ENCODE results near the gene HYCC1. TPM values are rescaled to one million over a fixed set of nuclear protein-coding genes. Genes with fewer than 3 reads are reported as not detected.

HYCC1 gene
- total RNA-seq, 4 donors from 2014 or later: 3.7 to 19.8 (median 8.5) TPM

DNA sequence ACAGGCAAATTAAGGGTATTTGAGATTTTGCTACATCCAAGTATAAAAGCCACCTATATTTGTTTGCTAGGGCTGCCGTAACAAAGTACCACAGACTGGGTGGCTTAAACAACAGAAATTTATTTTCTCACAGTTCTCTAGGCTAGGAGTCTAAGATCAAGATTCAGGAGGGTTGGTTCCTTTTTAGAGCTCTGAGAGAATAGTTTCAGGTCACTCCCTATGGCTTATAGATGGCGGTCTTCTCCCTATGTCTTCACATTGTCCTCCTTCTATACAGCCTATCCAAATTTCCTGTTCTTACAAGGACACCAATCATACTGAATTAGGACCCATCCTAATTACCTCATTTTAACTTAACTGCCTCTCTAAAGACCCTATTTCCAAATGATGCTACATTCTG, 11.2 kb downstream of the HYCC1 start:
- in situ Hi-C loops (cut with MboI; ENCODE audit: low pct_ligation_motif_present in 1 of 4, low pct_unique_long_range_greater_than_20kb in 1 of 4, low sequenced_read_pairs in 3 of 4): loop anchor here in 1 of 4 donors (25.0 kb wide), 1 partner anchor 165 kb away; no protein-coding TSS in a partner anchor
- Histone ChIP-seq H3K9me3 (no peaks in the 10 kb centered on the region), H3K36me3 (no peaks in the 10 kb centered on the region), H3K27me3 (no peaks in the 10 kb centered on the region), H3K4me1 (peaks cover 0 to 3% (median 0%) of the 10 kb centered on the region in 4 donors), H3K27ac (no peak overlapping the region), H3K4me3 (no peak overlapping the region)
- no peak for DNase-seq
- 86 to 93% methylated on average over 2 of the region's 2 CpGs for WGBS, 2 donors (ENCODE audit: low coverage in 1 of 2)
- intact Hi-C loops (cut with DNase I; ENCODE audit: low total_unique reads): no loop called here
- TF ChIP-seq POLR2AphosphoS5 (IDR thresholded peaks at IDR 0.05) (no peak), EP300 (IDR thresholded peaks at IDR 0.05; ENCODE audit: low read depth) (no peak), POLR2A (IDR thresholded peaks at IDR 0.05) (no peak)
- TF ChIP-seq, protein P1, sequence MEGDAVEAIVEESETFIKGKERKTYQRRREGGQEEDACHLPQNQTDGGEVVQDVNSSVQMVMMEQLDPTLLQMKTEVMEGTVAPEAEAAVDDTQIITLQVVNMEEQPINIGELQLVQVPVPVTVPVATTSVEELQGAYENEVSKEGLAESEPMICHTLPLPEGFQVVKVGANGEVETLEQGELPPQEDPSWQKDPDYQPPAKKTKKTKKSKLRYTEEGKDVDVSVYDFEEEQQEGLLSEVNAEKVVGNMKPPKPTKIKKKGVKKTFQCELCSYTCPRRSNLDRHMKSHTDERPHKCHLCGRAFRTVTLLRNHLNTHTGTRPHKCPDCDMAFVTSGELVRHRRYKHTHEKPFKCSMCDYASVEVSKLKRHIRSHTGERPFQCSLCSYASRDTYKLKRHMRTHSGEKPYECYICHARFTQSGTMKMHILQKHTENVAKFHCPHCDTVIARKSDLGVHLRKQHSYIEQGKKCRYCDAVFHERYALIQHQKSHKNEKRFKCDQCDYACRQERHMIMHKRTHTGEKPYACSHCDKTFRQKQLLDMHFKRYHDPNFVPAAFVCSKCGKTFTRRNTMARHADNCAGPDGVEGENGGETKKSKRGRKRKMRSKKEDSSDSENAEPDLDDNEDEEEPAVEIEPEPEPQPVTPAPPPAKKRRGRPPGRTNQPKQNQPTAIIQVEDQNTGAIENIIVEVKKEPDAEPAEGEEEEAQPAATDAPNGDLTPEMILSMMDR (IDR thresholded peaks at IDR 0.05): no peak

DNA sequence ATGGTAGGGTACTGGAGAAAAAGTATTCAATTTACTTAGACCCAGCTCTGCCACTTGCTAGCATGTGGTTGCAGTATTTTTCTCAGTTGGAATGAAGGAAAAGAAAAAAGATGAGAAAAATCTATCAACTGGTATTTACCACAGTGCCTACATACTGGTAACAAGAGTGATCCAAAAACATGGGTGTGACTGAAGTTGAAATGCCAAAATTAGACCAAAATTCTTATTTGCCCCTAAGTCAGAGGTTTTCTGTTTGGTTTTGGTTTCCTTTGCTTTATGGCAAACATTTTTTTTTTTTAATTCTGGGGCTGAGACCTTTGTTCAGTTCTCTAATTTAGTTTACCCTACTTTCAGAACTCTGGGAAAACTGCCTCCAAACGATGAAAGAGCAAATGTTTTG, 12.3 kb downstream of the HYCC1 start:
- TF ChIP-seq POLR2AphosphoS5 (IDR thresholded peaks at IDR 0.05): no peak
- no peak for TF ChIP-seq EP300 (IDR thresholded peaks at IDR 0.05; ENCODE audit: low read depth)
- no peak for TF ChIP-seq POLR2A (IDR thresholded peaks at IDR 0.05)
- TF ChIP-seq, protein P1 (IDR thresholded peaks at IDR 0.05): no peak
- Histone ChIP-seq H3K4me3 (no peak overlapping the region), H3K4me1 (peaks cover 0 to 3% (median 0%) of the 10 kb centered on the region in 4 donors), H3K27me3 (no peaks in the 10 kb centered on the region), H3K9me3 (no peaks in the 10 kb centered on the region), H3K36me3 (no peaks in the 10 kb centered on the region), H3K27ac (no peak overlapping the region)
- no peak for DNase-seq
- 56 to 73% methylated on average over 1 of the region's 1 CpG for WGBS, 2 donors (ENCODE audit: low coverage in 1 of 2)
- in situ Hi-C loops (cut with MboI; ENCODE audit: low pct_ligation_motif_present in 1 of 4, low pct_unique_long_range_greater_than_20kb in 1 of 4, low sequenced_read_pairs in 3 of 4): loop anchor here in 1 of 4 donors (25.0 kb wide), 1 partner anchor 164 kb away; no protein-coding TSS in a partner anchor
- intact Hi-C loops (cut with DNase I; ENCODE audit: low total_unique reads): no loop called here

DNA sequence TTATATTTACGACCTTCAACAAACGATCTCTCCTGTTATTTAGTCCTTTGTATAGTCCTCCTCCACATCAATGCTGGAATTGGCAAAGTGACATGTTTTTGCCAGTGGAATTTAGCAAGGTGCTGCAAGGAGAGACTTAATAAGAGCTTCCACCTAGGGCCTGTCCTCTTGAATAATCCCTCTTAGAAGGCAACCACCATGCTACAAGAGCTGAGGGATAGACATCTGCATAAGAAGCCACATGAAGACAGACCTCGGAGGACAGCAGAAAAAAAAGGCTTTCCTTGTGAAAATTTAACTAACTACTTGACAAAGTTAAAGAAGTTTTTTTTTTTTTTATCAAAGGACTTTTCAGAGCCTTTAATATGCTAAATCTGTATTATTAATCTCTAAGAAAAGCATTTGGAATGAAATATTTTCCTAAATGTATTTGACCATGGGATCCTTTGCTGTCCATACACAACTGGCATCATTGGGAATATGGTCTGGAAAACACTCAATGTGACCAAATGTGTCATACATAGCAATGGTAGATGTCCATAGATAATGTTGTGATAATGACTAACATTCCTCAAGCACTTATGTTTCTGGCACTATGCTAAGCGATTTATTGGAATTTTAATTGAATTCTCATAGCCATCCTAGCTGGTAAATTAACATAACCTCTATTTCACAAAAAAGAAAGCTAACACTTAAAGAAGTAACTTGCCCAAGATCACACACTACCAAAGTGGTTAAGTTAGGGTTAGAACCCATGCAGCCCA, 13.2 kb downstream of the HYCC1 start:
- WGBS, 2 donors (ENCODE audit: low coverage in 1 of 2): 80 to 86% methylated on average over 4 of the region's 4 CpGs
- in situ Hi-C loops (cut with MboI; ENCODE audit: low pct_ligation_motif_present in 1 of 4, low pct_unique_long_range_greater_than_20kb in 1 of 4, low sequenced_read_pairs in 3 of 4): loop anchor here in 1 of 4 donors (25.0 kb wide), 1 partner anchor 163 kb away; no protein-coding TSS in a partner anchor
- no peaks in the 10 kb centered on the region for H3K27me3 ChIP-seq
- no peak for TF ChIP-seq POLR2AphosphoS5 (IDR thresholded peaks at IDR 0.05)
- no peak for TF ChIP-seq EP300 (IDR thresholded peaks at IDR 0.05; ENCODE audit: low read depth)
- TF ChIP-seq POLR2A (IDR thresholded peaks at IDR 0.05): no peak
- TF ChIP-seq, protein P1 (IDR thresholded peaks at IDR 0.05): no peak
- H3K4me3 ChIP-seq: no peak overlapping the region
- H3K9me3 ChIP-seq: no peaks in the 10 kb centered on the region
- intact Hi-C loops (cut with DNase I; ENCODE audit: low total_unique reads): no loop called here
- DNase-seq: no peak
- H3K4me1 ChIP-seq: peaks cover 0 to 3% (median 0%) of the 10 kb centered on the region in 4 donors
- H3K27ac ChIP-seq: no peak overlapping the region
- no peaks in the 10 kb centered on the region for H3K36me3 ChIP-seq

DNA sequence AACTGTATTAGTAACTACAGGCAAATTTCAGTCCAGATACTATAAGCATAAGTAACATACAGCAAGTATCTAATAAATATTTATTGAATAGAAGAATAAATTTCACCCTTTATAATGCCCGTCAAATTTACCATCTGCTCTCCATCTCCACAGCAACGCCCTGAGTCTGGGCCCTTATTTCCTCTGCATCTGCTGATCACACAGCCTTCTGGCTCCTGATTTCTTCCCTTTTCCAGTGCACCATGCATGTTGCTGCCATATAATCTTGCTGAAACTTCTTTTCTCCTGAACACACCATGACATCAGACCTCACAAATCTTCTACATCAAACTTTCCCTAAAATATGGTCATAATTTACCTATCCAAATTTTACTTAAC, 15.4 kb downstream of the HYCC1 start:
- H3K4me1 ChIP-seq: peaks cover 0 to 3% (median 0%) of the 10 kb centered on the region in 4 donors
- no peak for DNase-seq
- no peak overlapping the region for H3K27ac ChIP-seq
- TF ChIP-seq, protein P1 (IDR thresholded peaks at IDR 0.05): no peak
- TF ChIP-seq EP300 (IDR thresholded peaks at IDR 0.05; ENCODE audit: low read depth) (no peak), POLR2AphosphoS5 (IDR thresholded peaks at IDR 0.05) (no peak), POLR2A (IDR thresholded peaks at IDR 0.05) (no peak)
- no peaks in the 10 kb centered on the region for H3K27me3 ChIP-seq
- no peaks in the 10 kb centered on the region for H3K9me3 ChIP-seq
- intact Hi-C loops (cut with DNase I; ENCODE audit: low total_unique reads): no loop called here
- no peaks in the 10 kb centered on the region for H3K36me3 ChIP-seq
- no peak overlapping the region for H3K4me3 ChIP-seq
- WGBS, 2 donors (ENCODE audit: low coverage in 1 of 2): 58 to 60% methylated on average over 2 of the region's 2 CpGs
- in situ Hi-C loops (cut with MboI; ENCODE audit: low pct_ligation_motif_present in 1 of 4, low pct_unique_long_range_greater_than_20kb in 1 of 4, low sequenced_read_pairs in 3 of 4): no loop called here

Data from transverse colon (tissue), 4 donors.